ENCODE results near the gene SUCNR1. TPM values are rescaled to one million over a fixed set of nuclear protein-coding genes. Genes with fewer than 3 reads are reported as not detected.
"Not testable (repeated sequence)": the region's sequence is repeated elsewhere in the genome, so short reads cannot be mapped to it uniquely, and the experiment has no call there.

The SUCNR1 gene
- total RNA-seq, 2 donors from 2014 or later, result not detected

DNA sequence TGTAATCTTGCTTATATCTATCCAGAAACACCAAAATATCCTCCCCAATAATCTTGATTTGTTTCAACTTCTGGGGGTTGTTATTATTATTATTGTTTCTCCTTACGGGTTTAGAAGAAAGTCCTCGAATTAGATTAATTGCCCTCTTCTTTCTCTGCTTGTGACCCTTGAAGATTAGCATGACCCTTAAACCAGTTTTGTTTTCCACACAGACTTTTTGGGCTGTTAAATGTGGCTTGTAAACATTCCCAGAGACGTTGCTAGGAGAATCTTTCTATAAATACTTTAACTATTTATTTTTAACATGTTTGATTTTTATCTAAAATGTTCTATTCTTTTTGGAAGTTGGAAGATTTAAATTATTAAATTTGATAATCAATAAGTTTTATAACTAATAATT lies 4.3 kb upstream of the SUCNR1 start:
- Mint-ChIP-seq H3K9me3 (no peaks in the 10 kb centered on the region), H3K27me3 (ENCODE audit: insufficient read depth) (no peaks in the 10 kb centered on the region), H3K4me1 (no peaks in the 10 kb centered on the region), H3K27ac (no peak overlapping the region), H3K4me3 (no peak overlapping the region), H3K36me3 (ENCODE audit: low read depth) (no peaks in the 10 kb centered on the region)
- Histone ChIP-seq H3K9me3 (ENCODE audit: control insufficient read depth, low read length) (no peaks in the 10 kb centered on the region), H3K27me3 (ENCODE audit: control insufficient read depth, insufficient read depth, low read length, poor library complexity, severe bottlenecking) (no peaks in the 10 kb centered on the region), H3K27ac (ENCODE audit: low read depth, low read length) (no peak overlapping the region), H3K4me3 (ENCODE audit: low read length) (no peak overlapping the region), H3K9ac (ENCODE audit: extremely low read depth, low read length, poor library complexity, severe bottlenecking) (no peak overlapping the region), H3K4me1 (ENCODE audit: control insufficient read depth, insufficient read depth, low read length) (no peaks in the 10 kb centered on the region), H3K36me3 (ENCODE audit: control insufficient read depth, insufficient read depth, low read length) (no peaks in the 10 kb centered on the region)
- 78% methylated on average over 2 of the region's 3 CpGs; no CpG with 5 or more reads in 1 of the 2 experiments for WGBS, 2 experiments (ENCODE audit: insufficient coverage in 1 of 2, insufficient read length in 1 of 2)
- no peak for DNase-seq
- TF ChIP-seq, protein P1, sequence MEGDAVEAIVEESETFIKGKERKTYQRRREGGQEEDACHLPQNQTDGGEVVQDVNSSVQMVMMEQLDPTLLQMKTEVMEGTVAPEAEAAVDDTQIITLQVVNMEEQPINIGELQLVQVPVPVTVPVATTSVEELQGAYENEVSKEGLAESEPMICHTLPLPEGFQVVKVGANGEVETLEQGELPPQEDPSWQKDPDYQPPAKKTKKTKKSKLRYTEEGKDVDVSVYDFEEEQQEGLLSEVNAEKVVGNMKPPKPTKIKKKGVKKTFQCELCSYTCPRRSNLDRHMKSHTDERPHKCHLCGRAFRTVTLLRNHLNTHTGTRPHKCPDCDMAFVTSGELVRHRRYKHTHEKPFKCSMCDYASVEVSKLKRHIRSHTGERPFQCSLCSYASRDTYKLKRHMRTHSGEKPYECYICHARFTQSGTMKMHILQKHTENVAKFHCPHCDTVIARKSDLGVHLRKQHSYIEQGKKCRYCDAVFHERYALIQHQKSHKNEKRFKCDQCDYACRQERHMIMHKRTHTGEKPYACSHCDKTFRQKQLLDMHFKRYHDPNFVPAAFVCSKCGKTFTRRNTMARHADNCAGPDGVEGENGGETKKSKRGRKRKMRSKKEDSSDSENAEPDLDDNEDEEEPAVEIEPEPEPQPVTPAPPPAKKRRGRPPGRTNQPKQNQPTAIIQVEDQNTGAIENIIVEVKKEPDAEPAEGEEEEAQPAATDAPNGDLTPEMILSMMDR (conservative IDR thresholded peaks at IDR 0.05), result no peak

DNA sequence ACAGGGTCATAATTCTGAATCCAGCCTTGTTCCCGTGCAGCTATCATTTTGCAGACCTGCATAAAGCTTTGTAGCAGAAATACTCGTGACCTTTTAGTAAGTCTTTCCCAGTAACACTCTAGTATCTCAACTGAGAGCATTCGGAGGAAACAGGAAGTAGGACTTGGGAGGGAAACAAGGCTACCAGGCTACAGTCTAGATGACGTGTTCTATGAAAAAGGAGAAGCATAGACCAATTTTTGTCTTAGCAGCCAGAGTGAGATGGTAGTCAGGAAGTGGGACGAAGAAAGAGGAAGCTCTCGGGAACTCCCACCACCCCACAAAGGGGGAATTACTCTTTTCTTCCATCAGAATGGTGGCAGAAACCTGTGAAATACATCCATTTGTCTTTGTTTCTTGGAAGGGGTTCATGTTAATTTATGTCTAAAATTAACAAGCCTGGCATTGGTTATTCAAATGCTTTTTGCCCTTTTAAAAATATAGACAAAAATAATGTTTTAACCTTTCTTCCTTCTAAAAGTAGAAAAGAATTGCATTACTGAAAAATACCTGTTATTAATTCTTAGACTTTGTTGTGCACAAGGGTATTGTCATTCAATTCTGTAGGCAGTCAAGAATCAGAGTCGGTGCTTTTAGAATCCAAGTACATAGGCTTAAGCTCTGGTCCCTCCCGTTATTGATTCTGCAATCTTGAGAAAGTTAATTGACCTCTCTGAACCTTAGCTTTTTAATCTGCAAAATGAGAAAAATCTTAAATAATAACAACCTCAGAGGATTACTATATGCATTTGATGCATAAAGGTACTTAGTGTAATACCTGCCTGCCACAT lies 1.6 kb upstream of the SUCNR1 start:
- Mint-ChIP-seq H3K27ac (no peak overlapping the region), H3K9me3 (no peaks in the 10 kb centered on the region)
- no peak overlapping the region for H3K27ac ChIP-seq (ENCODE audit: low read depth, low read length)

DNA sequence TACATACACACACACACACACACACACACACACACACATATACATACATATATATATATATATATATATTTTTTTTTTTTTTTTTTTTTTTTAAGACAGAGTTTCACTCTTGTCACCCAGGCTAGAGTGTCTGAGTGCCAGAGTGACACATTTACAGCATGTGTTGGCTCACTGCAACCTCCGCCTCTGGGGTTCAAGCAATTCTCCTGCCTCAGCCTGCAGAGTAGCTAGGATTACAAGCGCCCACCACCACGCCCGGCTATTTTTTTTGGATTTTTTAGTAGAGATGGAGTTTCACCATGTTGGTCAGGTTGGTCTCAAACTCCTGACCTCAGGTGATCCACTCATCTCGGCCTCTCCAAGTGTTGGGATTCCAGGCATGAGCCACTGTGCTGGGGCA lies 636 bp downstream of the SUCNR1 start:
- H3K4me3 ChIP-seq (ENCODE audit: low read length); H3K27me3 Mint-ChIP-seq (ENCODE audit: insufficient read depth); H3K9me3 ChIP-seq (ENCODE audit: control insufficient read depth, low read length); H3K4me1 ChIP-seq (ENCODE audit: control insufficient read depth, insufficient read depth, low read length); H3K9me3 Mint-ChIP-seq; H3K27ac Mint-ChIP-seq; H3K4me1 Mint-ChIP-seq; H3K9ac ChIP-seq (ENCODE audit: extremely low read depth, low read length, poor library complexity, severe bottlenecking); H3K27me3 ChIP-seq (ENCODE audit: control insufficient read depth, insufficient read depth, low read length, poor library complexity, severe bottlenecking); H3K36me3 Mint-ChIP-seq (ENCODE audit: low read depth); H3K4me3 Mint-ChIP-seq; H3K36me3 ChIP-seq (ENCODE audit: control insufficient read depth, insufficient read depth, low read length); H3K27ac ChIP-seq (ENCODE audit: low read depth, low read length); DNase-seq: not testable (repeated sequence)
- WGBS, 2 experiments (ENCODE audit: insufficient coverage in 1 of 2, insufficient read length in 1 of 2), result 90 to 95% methylated on average over 2 to 5 of the region's 5 CpGs

More for the DNA sequence above, 1.6 kb upstream of the SUCNR1 start:
- TF ChIP-seq, protein P1 (conservative IDR thresholded peaks at IDR 0.05), result no peak
- Histone ChIP-seq H3K9me3 (ENCODE audit: control insufficient read depth, low read length) (no peaks in the 10 kb centered on the region), H3K9ac (ENCODE audit: extremely low read depth, low read length, poor library complexity, severe bottlenecking) (no peak overlapping the region), H3K27me3 (ENCODE audit: control insufficient read depth, insufficient read depth, low read length, poor library complexity, severe bottlenecking) (no peaks in the 10 kb centered on the region), H3K36me3 (ENCODE audit: control insufficient read depth, insufficient read depth, low read length) (no peaks in the 10 kb centered on the region), H3K4me3 (ENCODE audit: low read length) (no peak overlapping the region), H3K4me1 (ENCODE audit: control insufficient read depth, insufficient read depth, low read length) (no peaks in the 10 kb centered on the region)
- WGBS, 2 experiments (ENCODE audit: insufficient coverage in 1 of 2, insufficient read length in 1 of 2), result 90 to 92% methylated on average over 5 to 8 of the region's 8 CpGs
- Mint-ChIP-seq H3K36me3 (ENCODE audit: low read depth) (no peaks in the 10 kb centered on the region), H3K4me1 (no peaks in the 10 kb centered on the region), H3K4me3 (no peak overlapping the region), H3K27me3 (ENCODE audit: insufficient read depth) (no peaks in the 10 kb centered on the region)
- DNase-seq, result no peak

All from endodermal cell (in vitro differentiated cells).